Ascending aorta (tissue), 2 donors: ENCODE measurements around the gene FMN2. TPM values are rescaled to one million over a fixed set of nuclear protein-coding genes. Genes with fewer than 3 reads are reported as not detected.

ENCODE experiments used
- DNase-seq, 2 donors: peaks; one replicate each; pipeline ENCODE4 v3.0.0-alpha.2; 2019; ENCODE audit warnings: low spot score in 2 of 2
- H3K27ac ChIP-seq, 2 donors: fragments of 200-600 bp; sonication (generic); one replicate each; pipeline ENCODE4 v1.5.1; 2016 to 2017; ENCODE audit warnings: mild to moderate bottlenecking in 1 of 2
- H3K27me3 ChIP-seq: fragments of 200-600 bp; sonication (generic); one replicate; pipeline ENCODE4 v1.5.1; 2017
- H3K36me3 ChIP-seq, 2 donors: fragments of 200-600 bp; sonication (generic); one replicate each; pipeline ENCODE4 v1.5.1; 2016
- H3K4me1 ChIP-seq, 2 donors: fragments of 200-600 bp; sonication (generic); one replicate each; pipeline ENCODE4 v1.5.1; 2016 to 2017; ENCODE audit warnings: mild to moderate bottlenecking in 1 of 2
- H3K4me3 ChIP-seq, 2 donors: fragments of 200-600 bp; sonication (generic); one replicate each; pipeline ENCODE4 v1.5.1; 2016 to 2017; ENCODE audit warnings: mild to moderate bottlenecking in 1 of 2
- H3K9me3 ChIP-seq, 2 donors: fragments of 200-600 bp; sonication (generic); one replicate each; pipeline ENCODE4 v1.5.1; 2016
- intact Hi-C: fragments of 100-400 bp; cut with DNase I; formaldehyde crosslinking; loops from one replicate; pipeline ENCODE4 v1.15.1; 2023
- total RNA-seq: library from RNA; depleted of rRNA; stranded (reverse); fragments of >200 nt; gene quantifications from one replicate; pipeline ENCODE4 v1.1.0, GENCODE V29; 2016
- TF ChIP-seq, protein P1 (sequence below), 3 experiments: fragments of 200-600 bp in 2 of 3; fragments of 450-650 bp in 1 of 3; sonication (generic) in 2 of 3; IDR thresholded peaks; one replicate each; pipeline ENCODE4 v1.5.1; 2016 to 2019; ENCODE audit warnings: antibody characterized with exemption in 3 of 3, mild to moderate bottlenecking in 1 of 3, moderate library complexity in 1 of 3

The FMN2 gene
- total RNA-seq, 1 donor from 2014 or later, result not detected

DNA sequence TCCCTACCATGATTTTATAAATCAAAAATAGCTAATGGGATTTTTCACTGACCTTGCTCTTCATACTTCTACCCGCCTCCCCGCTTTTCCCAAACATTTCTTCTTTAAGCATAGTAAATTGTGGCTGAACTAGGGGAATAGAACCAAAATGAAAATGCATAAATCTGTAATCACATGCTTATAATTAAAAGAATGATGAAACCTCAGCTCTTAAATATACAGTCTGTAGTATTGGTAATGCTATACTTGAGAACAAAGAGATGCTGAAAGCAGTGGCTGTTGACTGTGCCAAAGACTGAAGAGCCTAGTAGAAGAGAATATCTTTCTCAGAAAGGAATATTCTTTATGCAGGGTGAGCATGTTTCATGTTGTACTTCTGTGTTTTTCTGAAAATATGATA lies 271.1 kb downstream of the FMN2 start:
- Histone ChIP-seq H3K9me3 (no peaks in the 10 kb centered on the region), H3K27me3 (no peaks in the 10 kb centered on the region), H3K4me3 (no peak overlapping the region), H3K27ac (no peak overlapping the region), H3K36me3 (no peaks in the 10 kb centered on the region), H3K4me1 (no peaks in the 10 kb centered on the region)
- TF ChIP-seq, protein P1, sequence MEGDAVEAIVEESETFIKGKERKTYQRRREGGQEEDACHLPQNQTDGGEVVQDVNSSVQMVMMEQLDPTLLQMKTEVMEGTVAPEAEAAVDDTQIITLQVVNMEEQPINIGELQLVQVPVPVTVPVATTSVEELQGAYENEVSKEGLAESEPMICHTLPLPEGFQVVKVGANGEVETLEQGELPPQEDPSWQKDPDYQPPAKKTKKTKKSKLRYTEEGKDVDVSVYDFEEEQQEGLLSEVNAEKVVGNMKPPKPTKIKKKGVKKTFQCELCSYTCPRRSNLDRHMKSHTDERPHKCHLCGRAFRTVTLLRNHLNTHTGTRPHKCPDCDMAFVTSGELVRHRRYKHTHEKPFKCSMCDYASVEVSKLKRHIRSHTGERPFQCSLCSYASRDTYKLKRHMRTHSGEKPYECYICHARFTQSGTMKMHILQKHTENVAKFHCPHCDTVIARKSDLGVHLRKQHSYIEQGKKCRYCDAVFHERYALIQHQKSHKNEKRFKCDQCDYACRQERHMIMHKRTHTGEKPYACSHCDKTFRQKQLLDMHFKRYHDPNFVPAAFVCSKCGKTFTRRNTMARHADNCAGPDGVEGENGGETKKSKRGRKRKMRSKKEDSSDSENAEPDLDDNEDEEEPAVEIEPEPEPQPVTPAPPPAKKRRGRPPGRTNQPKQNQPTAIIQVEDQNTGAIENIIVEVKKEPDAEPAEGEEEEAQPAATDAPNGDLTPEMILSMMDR (IDR thresholded peaks at IDR 0.05), result no peak
- intact Hi-C loops, result no loop called here
- no peak for DNase-seq

- Histone ChIP-seq H3K27me3 (no peaks in the 10 kb centered on the region), H3K36me3 (no peaks in the 10 kb centered on the region), H3K4me1 (no peaks in the 10 kb centered on the region), H3K9me3 (no peaks in the 10 kb centered on the region), H3K4me3 (no peak overlapping the region), H3K27ac (no peak overlapping the region)
- TF ChIP-seq, protein P1 (IDR thresholded peaks at IDR 0.05), result no peak
- intact Hi-C loops, result no loop called here
- no peak for DNase-seq
These were observed 271.6 kb downstream of the FMN2 start for GRCh38 chr1:240363315-240363714.

DNA sequence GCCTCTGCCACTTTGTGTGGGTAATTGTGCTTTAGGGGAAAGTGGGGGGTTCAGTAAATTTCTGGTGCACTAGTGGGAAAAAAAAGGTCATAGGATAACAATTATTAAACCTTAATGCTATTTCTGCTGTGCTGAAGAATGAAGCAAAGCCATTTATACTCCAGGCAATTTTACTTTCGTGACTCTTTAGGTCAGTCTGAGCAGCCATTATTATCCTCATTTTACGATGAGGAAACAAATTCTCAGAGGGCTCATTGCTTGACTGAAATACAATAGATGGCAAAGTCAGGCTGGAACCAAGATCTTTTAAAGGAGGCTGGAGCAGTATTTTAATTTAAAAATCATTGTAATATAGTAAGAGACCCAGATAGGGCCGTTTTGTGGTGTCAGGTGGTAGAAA lies 272.2 kb downstream of the FMN2 start:
- intact Hi-C loops, result no loop called here
- no peaks in the 10 kb centered on the region for H3K27me3 ChIP-seq
- no peak for DNase-seq

GRCh38 chr1:240366636-240367035 lies 275.0 kb downstream of the FMN2 start:
- Histone ChIP-seq H3K9me3 (no peaks in the 10 kb centered on the region), H3K27ac (no peak overlapping the region), H3K36me3 (no peaks in the 10 kb centered on the region), H3K4me3 (no peak overlapping the region), H3K27me3 (no peaks in the 10 kb centered on the region), H3K4me1 (no peaks in the 10 kb centered on the region)
- TF ChIP-seq, protein P1 (IDR thresholded peaks at IDR 0.05), result no peak
- intact Hi-C loops, result no loop called here
- DNase-seq, result no peak

More for the DNA sequence above, 272.2 kb downstream of the FMN2 start:
- no peaks in the 10 kb centered on the region for H3K36me3 ChIP-seq
- TF ChIP-seq, protein P1 (IDR thresholded peaks at IDR 0.05), result no peak
- H3K4me1 ChIP-seq, result no peaks in the 10 kb centered on the region
- no peak overlapping the region for H3K27ac ChIP-seq
- no peaks in the 10 kb centered on the region for H3K9me3 ChIP-seq
- no peak overlapping the region for H3K4me3 ChIP-seq

DNA sequence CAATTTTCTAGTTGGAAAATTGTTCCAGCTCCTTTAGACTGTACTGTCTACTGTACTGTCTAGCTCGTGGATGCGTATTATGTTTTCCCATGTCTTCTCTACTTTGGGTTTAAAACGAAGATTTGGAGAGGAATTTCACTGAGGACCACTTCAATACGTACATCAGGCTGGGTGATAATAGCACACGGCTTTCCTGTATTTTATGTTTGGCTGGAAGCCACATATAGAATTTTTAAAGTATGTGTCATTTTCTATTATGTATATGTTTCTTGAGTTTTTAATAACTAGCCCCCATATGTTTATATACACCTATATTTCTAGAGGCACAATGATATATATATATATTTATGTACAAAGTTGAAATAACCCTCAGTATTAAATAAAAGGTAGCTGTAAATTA lies 293.9 kb downstream of the FMN2 start:
- no peak for DNase-seq
- H3K9me3 ChIP-seq, result peaks cover 4 to 9% of the 10 kb centered on the region in 2 donors
- H3K27me3 ChIP-seq, result no peaks in the 10 kb centered on the region
- H3K4me1 ChIP-seq, result no peaks in the 10 kb centered on the region
- no peak overlapping the region for H3K4me3 ChIP-seq
- TF ChIP-seq, protein P1 (IDR thresholded peaks at IDR 0.05), result no peak
- no peaks in the 10 kb centered on the region for H3K36me3 ChIP-seq
- no peak overlapping the region for H3K27ac ChIP-seq
- intact Hi-C loops, result no loop called here
